CD4-positive, alpha-beta memory T cell (primary cell): ENCODE measurements around the gene PIK3CD. TPM values are rescaled to one million over a fixed set of nuclear protein-coding genes. Genes with fewer than 3 reads are reported as not detected.
"Not testable (repeated sequence)": the region's sequence is repeated elsewhere in the genome, so short reads cannot be mapped to it uniquely, and the experiment has no call there.

Experiments used
- CTCF ChIA-PET: fragments of 350-600 bp; sonication (Branson Sonifier 250); formaldehyde crosslinking; loops from one replicate; lab custom pipeline; 2021; ENCODE audit warnings: inconsistent platforms; ENCODE audit not compliant: partially characterized antibody; lab: Charles Lee
- POLR2A ChIA-PET: fragments of 350-600 bp; sonication (Branson Sonifier 250); formaldehyde crosslinking; loops from one replicate; lab custom pipeline; 2021; ENCODE audit not compliant: partially characterized antibody; lab: Charles Lee
- DNase-seq, 5 donors: peaks; one replicate each; pipeline versions ENCODE4 v3.0.0 to v3.0.0-alpha.2; 2020 to 2022; ENCODE audit warnings: mixed read lengths in 1 of 5
- H3K27ac ChIP-seq: one replicate; pipeline ENCODE4 v1.7.0; 2013; ENCODE audit warnings: low read depth, low read length
- H3K27me3 ChIP-seq: 2 replicates; pipeline ENCODE4 v1.7.0; 2013; ENCODE audit warnings: mild to moderate bottlenecking, low read length, moderate library complexity; ENCODE audit not compliant: insufficient read depth
- H3K36me3 ChIP-seq: 2 replicates; pipeline ENCODE4 v1.7.0; 2013; ENCODE audit warnings: mild to moderate bottlenecking, low read length, moderate library complexity; ENCODE audit not compliant: insufficient read depth
- H3K4me1 ChIP-seq: 2 replicates; pipeline ENCODE4 v1.7.0; 2013; ENCODE audit warnings: mild to moderate bottlenecking, low read length, moderate library complexity; ENCODE audit not compliant: insufficient read depth
- H3K4me3 ChIP-seq, 2 donors: one replicate each; pipeline ENCODE4 v1.7.0; 2013; ENCODE audit warnings: low read length in 2 of 2, mild to moderate bottlenecking in 1 of 2
- H3K9me3 ChIP-seq, 2 donors: one replicate each; pipeline ENCODE4 v1.7.0; 2013; ENCODE audit warnings: low read length in 2 of 2, control low read depth in 1 of 2; ENCODE audit not compliant: control insufficient read depth in 1 of 2
- H3K27ac Mint-ChIP-seq, 7 donors: one replicate each; pipeline ENCODE4 v1.8.0; 2020 to 2021; ENCODE audit warnings: mixed read lengths in 7 of 7, mild to moderate bottlenecking in 6 of 7, inconsistent platforms in 3 of 7, moderate library complexity in 3 of 7
- H3K27me3 Mint-ChIP-seq, 2 donors: one replicate each; pipeline ENCODE4 v1.8.0; 2020 to 2021; ENCODE audit warnings: mixed read lengths in 2 of 2
- H3K36me3 Mint-ChIP-seq, 2 donors: one replicate each; pipeline ENCODE4 v1.8.0; 2020 to 2021; ENCODE audit warnings: mixed read lengths in 2 of 2, inconsistent platforms in 1 of 2, mild to moderate bottlenecking in 1 of 2
- H3K4me1 Mint-ChIP-seq, 4 donors: one replicate each; pipeline ENCODE4 v1.8.0; 2020 to 2021; ENCODE audit warnings: mixed read lengths in 4 of 4, mild to moderate bottlenecking in 1 of 4
- H3K4me3 Mint-ChIP-seq, 8 donors: one replicate each; pipeline ENCODE4 v1.8.0; 2020 to 2021; ENCODE audit warnings: mixed read lengths in 8 of 8, mild to moderate bottlenecking in 7 of 8, moderate library complexity in 6 of 8, inconsistent platforms in 3 of 8
- H3K9me3 Mint-ChIP-seq, 8 donors: one replicate each; pipeline ENCODE4 v1.8.0; 2020 to 2021; ENCODE audit warnings: mixed read lengths in 8 of 8, mild to moderate bottlenecking in 5 of 8, inconsistent platforms in 3 of 8, moderate library complexity in 1 of 8
- intact Hi-C: fragments of 100-400 bp; cut with micrococcal nuclease; formaldehyde crosslinking; loops from one replicate; pipeline ENCODE4 v1.15.1; 2023
- polyA plus RNA-seq, 2 donors: library from polyadenylated mRNA; unstranded; fragments of 300-500 nt; fragmentation: Illumina TruSeq; gene quantifications; one replicate each; pipeline ENCODE4 v1.2.3, GENCODE V29; 2021
- total RNA-seq, 2 experiments: library from RNA; stranded (reverse); gene quantifications; one replicate each; pipeline ENCODE4 v1.2.3, GENCODE V29; 2021

The PIK3CD gene
- total and polyA plus RNA-seq, 4 experiments from 2014 or later, result 57.1 to 236 (median 165) TPM

- ChIA-PET POLR2A (interaction anchor here (1.5 to 2.9 kb wide), 2 partner anchors 10 to 17 kb away, joined by 5 to 18 read pairs; no protein-coding TSS in a partner anchor), CTCF (interaction anchor here (1.0 to 2.0 kb wide), 5 partner anchors 10 to 53 kb away, joined by 3 to 11 read pairs (median 3); no protein-coding TSS in a partner anchor)
- no peaks in the 10 kb centered on the region for H3K27me3 Mint-ChIP-seq
- no peak overlapping the region for H3K4me3 ChIP-seq
- H3K4me1 ChIP-seq, result peaks cover 62% of the 10 kb centered on the region
- peaks cover 0 to 2% (median 0%) of the 10 kb centered on the region in 8 donors for H3K9me3 Mint-ChIP-seq
- H3K36me3 ChIP-seq, result peaks cover 39% of the 10 kb centered on the region
- peaks cover 29 to 68% (median 50%) of the 10 kb centered on the region in 4 donors for H3K4me1 Mint-ChIP-seq
- H3K27ac ChIP-seq, result peak overlapping the region; percentile 2
- peak overlapping the region in 2 of 8 donors; percentile 20 to 61 for H3K4me3 Mint-ChIP-seq
- no peak for DNase-seq
- peak overlapping the region; percentile 6 to 90 (median 75) for H3K27ac Mint-ChIP-seq
- H3K27me3 ChIP-seq, result no peaks in the 10 kb centered on the region
- intact Hi-C loops, result no loop called here
- no peaks in the 10 kb centered on the region for H3K9me3 ChIP-seq
- H3K36me3 Mint-ChIP-seq, result peaks cover 29 to 53% of the 10 kb centered on the region in 2 donors
These were observed 20.0 kb downstream of the PIK3CD start for GRCh38 chr1:9671377-9672140.

GRCh38 chr1:9672444-9672843 is 20.9 kb downstream of the PIK3CD start:
- H3K4me1 Mint-ChIP-seq, result peaks cover 37 to 76% (median 56%) of the 10 kb centered on the region in 4 donors
- POLR2A ChIA-PET, result interaction anchor here (0.7 to 2.9 kb wide), 3 partner anchors 9 to 60 kb away, joined by 3 to 18 read pairs (median 5); no protein-coding TSS in a partner anchor
- intact Hi-C loops, result no loop called here
- Histone ChIP-seq H3K27ac (no peak overlapping the region), H3K27me3 (no peaks in the 10 kb centered on the region), H3K36me3 (peaks cover 47% of the 10 kb centered on the region), H3K9me3 (no peaks in the 10 kb centered on the region), H3K4me1 (peaks cover 71% of the 10 kb centered on the region), H3K4me3 (no peak overlapping the region)
- peak overlapping the region in 4 of 7 donors; percentile 56 to 83 (median 78) for H3K27ac Mint-ChIP-seq
- H3K9me3 Mint-ChIP-seq, result no peaks in the 10 kb centered on the region
- no peak overlapping the region for H3K4me3 Mint-ChIP-seq
- no peak for DNase-seq
- CTCF ChIA-PET, result interaction anchor here (0.7 to 2.0 kb wide), 6 partner anchors 10 to 53 kb away, joined by 3 to 11 read pairs (median 3); no protein-coding TSS in a partner anchor
- peaks cover 34 to 61% of the 10 kb centered on the region in 2 donors for H3K36me3 Mint-ChIP-seq
- no peaks in the 10 kb centered on the region for H3K27me3 Mint-ChIP-seq

- intact Hi-C loops, result no loop called here
These were observed 23.9 kb downstream of the PIK3CD start for GRCh38 chr1:9675393-9675792.

DNA sequence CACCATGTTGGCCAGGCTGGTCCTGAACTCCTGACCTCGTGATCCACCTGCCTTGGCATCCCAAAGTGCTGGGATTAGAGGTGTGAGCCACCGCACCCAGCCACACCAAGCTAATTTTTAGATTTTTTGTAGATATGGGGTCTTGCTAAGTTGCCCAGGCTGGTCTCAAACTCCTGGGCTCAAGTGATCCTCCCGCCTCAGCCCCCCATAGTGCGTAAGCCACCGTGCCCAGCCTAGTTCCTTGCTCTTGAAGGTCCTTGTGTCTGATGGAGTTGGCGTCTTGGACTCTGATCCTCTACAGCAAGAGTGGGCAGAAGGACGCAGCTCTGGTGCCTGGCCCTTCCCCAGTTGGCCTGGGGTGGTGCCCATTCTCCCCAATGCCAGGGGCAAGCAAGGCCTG is 24.6 kb downstream of the PIK3CD start:
- H3K27me3 ChIP-seq, H3K9me3 Mint-ChIP-seq, H3K9me3 ChIP-seq, H3K4me3 ChIP-seq, H3K27me3 Mint-ChIP-seq, intact Hi-C loops, H3K27ac ChIP-seq, DNase-seq: not testable (repeated sequence)
- H3K4me1 Mint-ChIP-seq, result peaks cover 38 to 72% (median 54%) of the 10 kb centered on the region in 4 donors
- H3K36me3 Mint-ChIP-seq, result peaks cover 18 to 56% of the 10 kb centered on the region in 2 donors
- Histone ChIP-seq H3K36me3 (peaks cover 31% of the 10 kb centered on the region), H3K4me1 (peaks cover 71% of the 10 kb centered on the region)
- CTCF ChIA-PET, result interaction anchor here (2.1 kb wide), 1 partner anchor 49 kb away, joined by 11 read pairs; no protein-coding TSS in a partner anchor
- H3K27ac Mint-ChIP-seq, result peak overlapping the region in 6 of 7 donors; percentile 19 to 90 (median 63)
- peak overlapping the region in 2 of 8 donors; percentile 41 to 46 for H3K4me3 Mint-ChIP-seq
- POLR2A ChIA-PET, result interaction anchor here (1.0 to 1.8 kb wide), 4 partner anchors 20 to 48 kb away, joined by 3 to 11 read pairs (median 3); no protein-coding TSS in a partner anchor

More at GRCh38 chr1:9675393-9675792, 23.9 kb downstream of the PIK3CD start:
- POLR2A ChIA-PET, result interaction anchor here (1.2 kb wide), 1 partner anchor 47 kb away, joined by 3 read pairs; no protein-coding TSS in a partner anchor
- no peaks in the 10 kb centered on the region for H3K27me3 Mint-ChIP-seq
- peaks cover 72% of the 10 kb centered on the region for H3K4me1 ChIP-seq
- no peak for DNase-seq
- no peaks in the 10 kb centered on the region for H3K9me3 Mint-ChIP-seq
- H3K4me3 Mint-ChIP-seq, result no peak overlapping the region
- no peak overlapping the region for H3K4me3 ChIP-seq
- peaks cover 37 to 72% (median 54%) of the 10 kb centered on the region in 4 donors for H3K4me1 Mint-ChIP-seq
- H3K36me3 ChIP-seq, result peaks cover 31% of the 10 kb centered on the region
- CTCF ChIA-PET, result interaction anchor here (1.5 to 2.1 kb wide), 3 partner anchors 21 to 49 kb away, joined by 3 to 11 read pairs (median 4); no protein-coding TSS in a partner anchor
- H3K27ac Mint-ChIP-seq, result peak overlapping the region in 1 of 7 donors; percentile 78
- H3K36me3 Mint-ChIP-seq, result peaks cover 23 to 56% of the 10 kb centered on the region in 2 donors
- H3K27ac ChIP-seq, result no peak overlapping the region
- no peaks in the 10 kb centered on the region for H3K9me3 ChIP-seq
- no peaks in the 10 kb centered on the region for H3K27me3 ChIP-seq

DNA sequence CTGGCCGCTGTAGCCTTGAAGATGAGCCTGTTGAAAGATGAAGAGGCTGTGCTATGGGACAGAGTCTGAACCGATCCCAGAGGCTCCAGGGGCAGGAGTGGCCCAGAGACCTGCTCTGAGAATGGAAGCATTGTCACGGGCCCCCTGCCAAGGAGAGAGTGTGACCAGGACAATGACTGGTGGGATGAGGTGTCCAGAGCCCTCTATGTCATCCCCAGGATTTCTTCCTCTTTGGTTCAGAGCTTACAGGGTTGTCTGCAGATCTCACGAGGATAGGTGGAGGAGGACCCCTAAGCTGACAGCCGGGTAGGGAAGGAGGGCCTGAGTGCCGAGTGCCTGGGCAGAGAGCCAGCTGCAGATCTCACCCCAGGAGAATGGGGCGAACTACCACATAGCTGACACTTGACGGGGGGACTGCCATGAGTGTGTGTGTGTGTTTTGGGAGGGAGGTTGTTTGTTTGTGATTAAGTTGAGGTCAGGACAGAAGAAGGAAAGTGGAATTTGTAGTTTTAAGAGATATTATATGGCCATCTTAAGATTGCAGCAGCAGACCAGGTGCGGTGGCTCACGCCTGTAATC is 25.4 kb downstream of the PIK3CD start:
- POLR2A ChIA-PET, result interaction anchor here (1.0 to 1.8 kb wide), 4 partner anchors 21 to 48 kb away, joined by 3 to 11 read pairs (median 3); no protein-coding TSS in a partner anchor
- H3K4me3 Mint-ChIP-seq, result peak overlapping the region in 5 of 8 donors; percentile 0 to 42 (median 37)
- no peak overlapping the region for H3K4me3 ChIP-seq
- intact Hi-C loops, result no loop called here
- H3K4me1 Mint-ChIP-seq, result peaks cover 33 to 74% (median 52%) of the 10 kb centered on the region in 4 donors
- H3K36me3 ChIP-seq, result peaks cover 27% of the 10 kb centered on the region
- H3K27ac ChIP-seq, result no peak overlapping the region
- H3K36me3 Mint-ChIP-seq, result peaks cover 15 to 52% of the 10 kb centered on the region in 2 donors
- H3K9me3 Mint-ChIP-seq, result no peaks in the 10 kb centered on the region
- peaks cover 71% of the 10 kb centered on the region for H3K4me1 ChIP-seq
- CTCF ChIA-PET, result interaction anchor here (2.1 kb wide), 1 partner anchor 50 kb away, joined by 11 read pairs; no protein-coding TSS in a partner anchor
- no peaks in the 10 kb centered on the region for H3K27me3 ChIP-seq
- H3K27me3 Mint-ChIP-seq, result no peaks in the 10 kb centered on the region
- DNase-seq, result no peak
- H3K27ac Mint-ChIP-seq, result peak overlapping the region; percentile 70 to 90 (median 82)
- no peaks in the 10 kb centered on the region for H3K9me3 ChIP-seq

DNA sequence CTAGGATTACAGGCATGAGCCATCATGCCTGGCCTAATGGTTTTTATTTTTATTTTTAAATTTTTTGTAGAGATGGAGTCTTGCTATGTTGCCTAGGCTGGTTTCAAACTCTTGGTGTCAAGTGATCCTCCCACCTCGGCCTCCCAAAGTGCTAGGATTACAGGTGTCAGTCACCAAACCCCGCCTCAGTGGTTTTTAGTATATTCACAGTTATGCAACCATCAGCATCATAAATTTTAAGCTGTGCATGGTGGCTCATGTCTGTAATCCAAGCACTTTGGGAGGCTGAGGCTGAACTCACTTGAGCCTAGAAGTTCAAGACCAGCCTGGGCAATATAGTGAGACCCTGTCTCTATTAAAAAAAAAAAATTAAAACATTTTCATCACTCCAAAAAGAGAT is 28.6 kb downstream of the PIK3CD start:
- Histone ChIP-seq H3K27ac (no peak overlapping the region), H3K36me3 (peaks cover 12% of the 10 kb centered on the region), H3K4me3 (no peak overlapping the region), H3K9me3 (no peaks in the 10 kb centered on the region), H3K27me3 (no peaks in the 10 kb centered on the region), H3K4me1 (peaks cover 83% of the 10 kb centered on the region)
- Mint-ChIP-seq H3K4me1 (peaks cover 35 to 80% (median 49%) of the 10 kb centered on the region in 4 donors), H3K4me3 (no peak overlapping the region), H3K27me3 (no peaks in the 10 kb centered on the region), H3K36me3 (peaks cover 5 to 41% of the 10 kb centered on the region in 2 donors), H3K27ac (peak overlapping the region in 2 of 7 donors; percentile 22 to 78), H3K9me3 (no peaks in the 10 kb centered on the region)
- intact Hi-C loops, result no loop called here
- ChIA-PET POLR2A (interaction anchor here (1.2 to 2.5 kb wide), 3 partner anchors 13 to 51 kb away, joined by 4 to 15 read pairs (median 7); no protein-coding TSS in a partner anchor), CTCF (no interaction called here)
- DNase-seq, result no peak
